Ecto neural progenitor cell (in vitro differentiated cells): ENCODE measurements around the gene MVB12B.

Experiments used
- DNase-seq: peaks from one replicate; pipeline ENCODE4 v3.0.0-alpha.2; 2018; ENCODE audit warnings: low spot score

MVB12B gene

GRCh38 chr9:126453156-126453963 is 126.7 kb downstream of the MVB12B start:
- DNase-seq = no peak

GRCh38 chr9:126454215-126454614 is 127.6 kb downstream of the MVB12B start:
- peak; percentile 57 for DNase-seq

- peak; percentile 35 for DNase-seq
Observed at GRCh38 chr9:126454795-126455194, 128.2 kb downstream of the MVB12B start.

- DNase-seq = peak; percentile 26
Observed at GRCh38 chr9:126456441-126457174, 130.0 kb downstream of the MVB12B start.

GRCh38 chr9:126457175-126457547 is 130.5 kb downstream of the MVB12B start:
- DNase-seq = no peak

- peak; percentile 23 for DNase-seq
Observed at GRCh38 chr9:126457890-126458289, 131.3 kb downstream of the MVB12B start.

DNA sequence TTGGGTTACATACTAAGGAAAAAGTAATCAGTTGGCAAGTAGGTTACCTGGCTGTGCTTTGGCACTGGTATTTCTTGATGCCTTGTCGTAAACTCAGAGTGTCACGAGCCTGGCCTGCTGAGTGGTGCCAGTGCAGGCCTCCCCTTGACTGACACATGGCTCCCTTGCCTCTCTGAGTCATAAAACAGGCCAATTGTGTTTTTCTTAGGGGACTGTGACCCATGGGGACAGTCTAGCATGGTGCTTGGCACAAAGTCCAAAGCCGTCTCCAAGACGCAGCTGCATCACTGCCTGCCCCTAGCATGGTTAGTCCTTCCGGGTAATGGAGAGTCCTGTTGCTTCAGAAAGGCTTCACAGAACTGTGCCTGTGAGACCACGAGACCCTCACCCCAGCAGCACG is 132.5 kb downstream of the MVB12B start:
- DNase-seq = no peak

GRCh38 chr9:126459546-126459945 is 132.9 kb downstream of the MVB12B start:
- DNase-seq = peak; percentile 28

- DNase-seq = peak; percentile 26
Observed at GRCh38 chr9:126459965-126460843, 133.6 kb downstream of the MVB12B start.

- DNase-seq = peak; percentile 38
Observed at GRCh38 chr9:126461029-126461428, 134.4 kb downstream of the MVB12B start.

DNA sequence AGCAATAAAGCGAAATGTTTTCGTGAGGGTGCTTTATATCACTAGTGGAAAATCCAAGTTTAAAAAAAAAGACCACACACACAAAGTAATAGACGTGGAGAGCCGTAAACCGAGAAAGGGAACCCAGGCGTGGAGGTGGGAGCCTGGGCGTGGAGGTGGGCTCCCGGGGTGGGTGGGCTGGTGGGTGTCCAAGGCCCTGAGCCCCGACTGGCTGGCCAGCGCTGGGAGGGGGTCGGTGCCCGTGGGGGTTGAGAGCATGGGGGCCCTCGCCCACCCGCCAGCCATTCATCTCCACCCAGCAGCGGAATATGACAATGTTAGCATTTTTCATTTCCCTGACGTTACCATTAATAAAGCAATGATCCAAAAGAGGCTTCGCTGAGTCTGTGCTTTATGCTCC is 135.0 kb downstream of the MVB12B start:
- DNase-seq = peak; percentile 6

DNA sequence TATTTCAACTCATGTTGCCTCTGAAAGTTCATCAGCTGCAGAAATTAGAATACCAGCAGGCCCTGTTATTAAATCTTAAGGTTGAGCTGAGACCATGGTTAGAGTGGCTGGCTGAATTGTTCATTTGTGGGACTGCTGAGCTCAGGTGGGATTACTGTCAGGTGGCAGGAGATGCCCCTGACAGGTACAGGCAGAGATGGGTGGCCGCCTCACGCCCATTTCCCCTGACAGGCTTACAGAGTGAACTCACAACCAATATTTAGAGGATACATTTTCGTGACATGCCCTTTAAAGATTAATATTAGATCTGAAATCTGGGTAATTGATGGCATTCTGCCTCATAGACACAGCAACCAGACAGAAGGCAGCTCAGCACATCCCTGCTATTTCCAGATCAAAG is 136.0 kb downstream of the MVB12B start:
- DNase-seq = peak; percentile 1

DNA sequence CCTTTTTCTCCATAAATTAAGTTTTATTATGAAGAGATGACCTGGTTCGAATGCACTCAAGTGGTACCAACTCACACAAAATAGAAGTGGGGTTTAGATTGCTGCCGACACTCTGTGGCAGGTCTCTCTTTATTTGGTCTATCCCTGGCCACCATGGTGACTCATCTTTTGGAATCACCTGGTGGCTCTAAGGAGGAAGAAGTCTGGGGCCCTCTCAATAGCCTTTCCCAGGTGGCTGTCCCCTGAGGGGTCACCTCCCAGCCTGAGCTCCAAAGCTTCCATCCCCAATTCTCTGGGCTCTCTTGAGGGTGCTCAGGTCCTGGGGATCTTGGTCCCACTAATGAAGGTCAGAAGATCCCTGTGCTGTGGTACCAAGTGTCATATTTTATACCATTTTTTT is 136.8 kb downstream of the MVB12B start:
- DNase-seq = no peak

- DNase-seq = no peak
Observed at GRCh38 chr9:126464694-126465441, 138.2 kb downstream of the MVB12B start.

GRCh38 chr9:126465977-126466376 is 139.3 kb downstream of the MVB12B start:
- no peak for DNase-seq

DNA sequence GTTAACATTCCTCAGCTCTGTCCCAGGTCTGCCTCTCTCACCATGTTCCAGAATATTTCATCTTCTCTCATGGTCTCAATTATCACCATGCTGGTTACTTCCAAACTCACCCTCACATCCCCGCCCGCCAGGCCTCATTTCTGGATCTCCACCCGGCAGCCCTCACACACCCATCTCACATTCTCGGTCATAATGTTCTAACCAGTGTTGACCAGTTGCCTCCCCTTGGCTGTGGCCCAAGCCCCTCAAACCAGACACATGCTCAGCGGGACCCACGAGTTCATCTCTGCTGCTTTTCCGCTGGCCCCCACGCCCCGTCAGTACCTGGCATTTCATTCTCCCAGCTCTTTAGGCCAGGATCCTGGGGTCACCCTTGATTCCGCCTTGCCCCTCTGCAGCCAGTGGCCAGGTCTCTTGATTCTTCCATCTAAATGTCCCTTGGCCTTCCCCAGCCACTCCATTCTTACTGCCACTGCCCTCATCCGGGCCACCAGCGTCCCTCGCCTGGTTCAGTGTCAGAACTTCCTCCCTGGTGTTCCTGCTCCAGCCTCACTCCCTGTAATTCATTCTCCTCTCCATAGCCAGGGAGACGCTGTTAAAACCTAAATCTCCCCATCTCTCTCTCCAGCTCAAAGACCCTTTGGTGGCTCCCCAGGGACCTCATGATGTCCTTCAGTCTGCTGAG is 141.7 kb downstream of the MVB12B start:
- DNase-seq = no peak

GRCh38 chr9:126470241-126470993 is 143.8 kb downstream of the MVB12B start:
- DNase-seq = no peak

- DNase-seq = no peak
Observed at GRCh38 chr9:126471084-126471624, 144.5 kb downstream of the MVB12B start.

GRCh38 chr9:126472198-126472947 is 145.7 kb downstream of the MVB12B start:
- no peak for DNase-seq
